HG02571 (cell line): ENCODE data around the gene MT4.
A peak's percentile ranks its signal among the peaks of the same experiment; 100 is the strongest.
"Not testable (repeated sequence)": the region's sequence is repeated elsewhere in the genome, so short reads cannot be mapped to it uniquely, and the experiment has no call there.

Experiments
- ATAC-seq: cut with Tn5 transposase; IDR thresholded peaks from one replicate; pipeline ENCODE4 v1.9.1; 2021; ENCODE audit warnings: mild to moderate bottlenecking, moderate library complexity; ENCODE audit not compliant: unreplicated experiment

The MT4 gene

DNA sequence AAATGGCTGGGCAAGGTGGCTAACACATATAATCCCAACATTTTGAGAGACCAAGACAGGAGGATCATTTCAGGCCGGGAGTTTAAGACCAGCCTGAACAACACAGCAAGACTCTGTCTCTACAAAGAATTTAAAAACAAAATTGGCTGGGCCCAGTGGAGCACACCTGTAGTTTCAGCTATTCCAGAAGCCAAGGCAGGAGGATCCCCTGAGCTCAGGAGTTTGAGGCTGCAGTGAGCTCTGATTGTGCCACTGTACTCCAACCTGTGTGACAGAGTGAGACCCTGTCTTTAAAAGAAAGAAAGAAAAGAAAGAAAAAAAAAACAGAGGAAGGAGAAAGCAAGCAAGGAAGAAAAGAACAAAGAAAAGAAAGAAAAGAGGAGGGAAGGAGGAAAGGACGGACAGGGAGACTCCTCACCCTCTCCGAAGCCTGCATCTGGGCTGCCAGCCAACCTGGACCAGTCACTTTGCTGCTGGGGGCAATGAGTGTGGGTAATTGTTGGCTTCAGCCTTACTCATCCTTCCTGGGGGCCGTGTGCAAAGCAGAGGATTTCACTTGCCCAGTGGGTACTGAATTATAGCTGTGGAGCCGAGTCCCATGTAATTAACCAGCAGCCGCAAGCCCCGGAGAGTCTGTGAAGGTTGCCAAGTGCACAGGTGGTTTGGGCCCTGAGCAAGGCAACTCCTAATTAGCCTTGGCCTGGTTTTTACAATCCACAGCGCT lies 6.7 kb upstream of the MT4 start:
- ATAC-seq, result no peak

GRCh38 chr16:56559109-56559508 lies 5.8 kb upstream of the MT4 start:
- ATAC-seq, result no peak

DNA sequence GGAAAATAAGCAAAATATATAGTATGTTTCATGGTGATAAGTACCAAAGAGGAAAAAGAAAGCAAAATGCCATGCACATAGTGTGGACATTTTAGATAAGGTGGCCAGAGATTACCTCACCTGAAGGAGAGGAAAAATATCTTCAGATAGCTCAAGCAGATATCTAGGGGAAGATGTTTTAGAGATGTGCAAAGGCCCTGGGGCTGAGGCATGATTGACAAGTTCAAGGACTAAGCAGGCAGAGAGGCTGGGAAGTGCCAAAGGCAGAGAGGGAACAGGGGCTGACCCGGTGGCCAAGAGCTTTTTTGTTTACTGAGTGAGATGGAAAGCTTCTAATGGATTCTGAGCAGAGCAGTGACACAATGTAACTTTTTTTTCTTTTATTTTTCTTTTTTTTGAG lies 4.4 kb upstream of the MT4 start:
- ATAC-seq, result no peak

DNA sequence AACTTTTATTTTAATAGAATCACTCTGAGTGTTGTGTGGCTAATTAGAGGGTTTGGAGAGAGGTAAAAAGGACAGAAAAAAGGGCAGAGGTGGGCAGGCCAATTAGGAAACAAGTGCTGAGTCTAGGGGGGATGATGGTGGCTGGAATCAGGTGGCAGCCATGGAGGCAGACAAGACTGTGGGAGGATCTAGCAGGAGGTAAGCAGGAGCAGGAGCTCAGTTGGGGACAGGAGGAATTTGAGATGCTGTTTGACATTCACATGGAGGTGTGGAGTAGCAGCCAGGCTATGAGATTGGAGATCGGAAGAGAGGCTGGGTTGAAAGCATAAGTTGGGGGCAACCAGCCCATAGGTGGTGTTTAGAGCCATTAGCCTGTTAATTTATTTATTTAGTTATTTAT lies 3.7 kb upstream of the MT4 start:
- no peak for ATAC-seq

DNA sequence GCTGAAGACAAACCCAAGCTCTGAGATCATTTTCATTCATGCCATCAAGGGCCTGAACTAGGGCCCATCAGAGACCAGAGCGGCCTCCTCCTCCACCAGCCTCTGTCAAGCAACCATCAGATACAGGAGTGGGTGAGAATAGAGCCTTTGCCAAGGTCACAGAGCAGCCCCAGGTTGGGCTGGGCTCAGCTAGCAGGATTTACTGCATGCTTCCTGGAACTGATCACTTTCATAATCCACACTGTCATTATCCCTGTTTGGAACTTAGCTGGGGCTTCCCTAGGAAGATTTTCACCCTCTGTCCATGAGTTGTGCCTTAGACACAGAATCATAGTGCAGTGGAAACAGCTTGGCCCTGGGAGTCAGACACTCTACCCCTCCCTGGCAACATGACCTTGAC lies 5.1 kb downstream of the MT4 start:
- ATAC-seq, result no peak

DNA sequence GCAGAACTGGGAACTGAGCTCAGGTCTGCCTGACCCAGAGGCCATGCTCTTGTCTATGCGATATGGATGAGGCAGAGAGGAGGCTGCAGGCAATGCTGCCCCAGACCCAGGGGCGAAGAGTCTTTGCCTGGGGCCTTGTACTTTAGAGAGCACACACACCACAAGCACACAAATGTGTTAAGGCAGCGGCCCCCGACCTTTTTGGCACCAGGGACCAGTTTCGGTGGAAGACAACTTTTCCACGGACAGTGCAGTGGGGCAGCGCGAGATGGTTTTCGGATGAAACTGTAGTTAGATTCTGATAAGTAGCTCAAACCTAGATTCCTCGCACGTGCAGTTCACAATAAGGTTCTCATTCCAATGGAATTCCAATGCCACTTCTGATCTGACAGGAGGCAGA lies 6.7 kb downstream of the MT4 start:
- ATAC-seq, result no peak

DNA sequence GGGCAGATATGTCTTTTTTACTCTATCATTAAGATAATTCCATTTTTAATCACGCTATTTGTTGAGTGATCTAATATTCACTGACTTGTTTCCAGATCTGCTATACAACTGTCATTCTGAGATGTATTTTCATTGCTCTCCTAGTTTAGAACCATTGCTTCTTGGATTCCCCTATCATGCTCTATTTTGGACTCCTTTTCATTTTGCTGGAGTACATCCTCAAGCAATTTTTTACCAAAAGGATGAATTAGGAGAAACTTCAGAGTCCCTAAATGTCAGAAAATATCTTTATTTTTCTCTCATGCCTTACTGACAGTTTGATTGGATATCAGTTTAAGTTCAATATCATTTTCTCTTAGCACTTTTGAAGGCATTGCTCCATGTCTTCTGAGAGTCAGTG lies 9.8 kb downstream of the MT4 start:
- ATAC-seq, result no peak

GRCh38 chr16:56576585-56577299 lies 11.9 kb downstream of the MT4 start:
- peak; percentile 72 for ATAC-seq

- no peak for ATAC-seq
Measured at GRCh38 chr16:56577300-56577625, 12.4 kb downstream of the MT4 start.

DNA sequence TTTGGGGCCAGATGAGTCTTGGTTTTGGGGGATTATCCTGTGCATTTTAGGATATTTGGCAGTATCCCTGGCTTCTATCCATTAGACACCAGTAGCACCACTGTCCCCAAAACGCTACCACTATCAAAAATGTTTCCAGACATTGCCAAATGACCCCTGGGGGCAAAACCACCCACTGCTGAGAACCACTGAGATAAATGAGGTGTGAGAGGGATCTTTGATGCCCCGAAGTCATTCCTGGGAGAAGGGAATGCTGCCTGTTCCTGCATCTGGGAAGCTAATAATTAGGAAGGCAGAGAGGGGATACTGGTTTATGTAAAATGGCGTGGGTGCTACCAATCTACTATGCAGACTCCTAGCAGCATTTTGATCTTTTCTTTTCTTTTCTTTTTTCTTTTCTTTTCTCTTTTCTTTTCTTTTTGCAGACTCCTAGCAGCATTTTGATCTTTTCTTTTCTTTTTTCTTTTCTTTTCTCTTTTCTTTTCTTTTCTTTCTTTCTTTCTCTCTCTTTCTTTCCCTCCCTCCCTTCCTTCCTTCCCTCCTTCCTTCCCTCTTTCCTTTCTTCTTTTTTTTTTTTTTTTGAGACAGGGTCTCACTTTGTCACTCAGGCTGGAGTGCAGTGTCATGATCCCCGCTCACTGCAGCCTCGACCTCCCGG lies 15.6 kb downstream of the MT4 start:
- no peak for ATAC-seq

- not testable (repeated sequence) for ATAC-seq
Measured at GRCh38 chr16:56582911-56583310, 18.0 kb downstream of the MT4 start.

DNA sequence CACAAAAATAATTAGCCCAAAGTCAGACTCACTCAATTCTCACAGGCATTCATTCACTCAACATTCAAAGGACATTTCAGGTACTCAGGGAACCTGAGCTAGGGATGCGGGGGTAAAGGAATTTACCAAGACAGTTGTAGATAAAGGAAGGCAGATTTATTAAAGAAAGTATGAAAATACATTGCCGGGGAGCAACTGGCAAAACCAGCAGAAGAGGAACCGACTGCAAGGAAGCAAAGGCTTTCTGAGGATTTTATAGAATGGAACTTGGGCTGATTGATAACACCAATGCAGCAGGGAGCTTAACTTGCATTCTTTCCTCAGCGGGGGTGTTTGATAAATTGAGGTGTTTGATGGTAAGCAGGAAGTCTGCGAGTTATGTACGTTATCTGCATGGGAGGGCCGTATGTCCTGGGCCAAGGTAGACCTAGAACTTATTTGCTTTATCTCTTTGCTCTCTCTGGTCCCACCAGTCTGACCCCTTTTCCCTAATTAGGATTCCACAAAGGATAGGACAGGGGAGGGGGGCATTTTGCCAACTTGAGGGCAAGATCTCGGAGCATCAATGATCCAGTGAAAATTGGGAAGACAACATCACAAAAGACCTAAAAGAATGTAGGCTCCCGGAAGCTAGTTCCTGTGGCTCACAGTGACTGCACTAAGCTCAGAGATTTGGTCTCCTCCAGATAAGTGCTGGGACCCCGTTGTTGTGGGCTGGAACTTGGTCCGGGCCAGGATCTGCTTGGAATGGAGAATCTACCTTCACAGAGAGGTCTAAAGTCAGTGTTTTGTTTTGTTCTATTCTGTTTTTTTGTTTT lies 18.7 kb downstream of the MT4 start:
- ATAC-seq, result no peak

DNA sequence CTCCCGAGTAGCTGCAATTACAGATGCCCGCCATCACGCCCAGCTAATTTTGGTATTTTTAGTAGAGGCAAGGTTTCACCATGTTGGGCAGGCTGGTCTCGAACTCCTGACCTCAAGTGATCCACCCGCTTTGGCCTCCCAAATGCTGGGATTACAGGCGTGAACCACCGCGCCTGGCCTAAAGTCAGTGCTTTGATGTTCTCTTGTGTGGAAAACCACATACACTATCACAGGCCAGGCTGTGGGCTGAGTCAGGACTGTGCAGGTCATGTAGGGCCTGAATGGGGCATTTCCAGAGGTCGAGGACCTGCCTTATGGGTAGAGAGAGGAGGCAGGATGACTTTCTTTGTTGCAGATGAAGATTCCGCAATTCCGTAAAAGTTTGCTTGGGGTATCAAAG lies 19.4 kb downstream of the MT4 start:
- no peak for ATAC-seq

DNA sequence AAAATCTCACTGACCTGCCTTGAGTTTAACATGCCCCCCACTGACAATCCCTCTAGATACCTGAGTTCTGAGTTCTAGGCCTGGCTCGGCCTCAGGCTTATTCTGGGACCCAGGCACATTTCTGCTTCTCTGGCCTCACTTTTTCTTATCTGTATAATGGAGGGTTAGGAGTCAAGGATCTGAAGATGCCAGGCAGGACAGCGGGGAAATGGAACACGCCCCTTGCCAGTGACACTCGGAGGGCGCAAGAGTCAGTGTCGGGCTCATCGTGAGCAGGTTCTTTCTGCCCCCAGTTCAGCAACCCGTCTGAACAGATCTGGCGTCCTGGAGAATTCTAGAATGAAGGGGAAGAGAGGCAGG lies 23.9 kb downstream of the MT4 start:
- no peak for ATAC-seq

- ATAC-seq, result no peak
Measured at GRCh38 chr16:56589141-56590039, 24.5 kb downstream of the MT4 start, which contains the start of gene MT3. MT3 (plus strand) TSS chr16:56589528; CDS start chr16:56589591, 63 bp downstream.

DNA sequence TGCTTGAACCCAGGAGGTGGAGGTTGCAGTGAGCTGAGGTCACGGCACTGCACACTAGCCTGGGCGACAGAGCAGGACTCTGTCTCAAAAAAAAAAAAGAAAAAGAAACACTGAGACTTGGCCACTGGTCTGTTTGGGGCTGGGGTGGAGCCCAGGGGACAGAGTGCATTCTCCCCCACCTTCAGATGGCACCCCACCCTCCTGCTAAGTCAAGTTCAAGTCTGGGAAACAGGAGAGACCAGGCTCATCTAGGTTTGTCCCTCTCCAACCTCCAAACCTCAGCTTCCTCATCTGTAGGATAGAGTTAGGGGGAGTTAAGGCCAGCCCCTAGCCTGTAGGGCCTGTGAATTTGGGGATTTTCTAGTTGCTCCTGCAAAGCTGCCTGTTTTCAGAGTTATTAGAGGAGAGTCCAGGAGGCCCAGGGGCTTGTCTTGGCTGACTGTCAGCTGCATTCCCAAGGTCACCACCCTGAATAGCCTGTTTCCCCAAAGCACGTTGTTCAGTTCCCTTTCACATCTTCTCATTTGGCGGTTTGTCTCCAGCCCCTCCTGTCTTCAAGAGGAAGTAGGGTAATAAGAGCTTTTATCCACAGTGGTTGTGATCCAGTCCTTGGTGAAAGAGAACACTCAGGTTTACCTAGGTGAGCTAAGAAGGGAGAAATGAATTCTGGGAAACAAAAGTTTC lies 26.6 kb downstream of the MT4 start:
- no peak for ATAC-seq

GRCh38 chr16:56593573-56594291 lies 28.9 kb downstream of the MT4 start:
- no peak for ATAC-seq

GRCh38 chr16:56594292-56594619 lies 29.4 kb downstream of the MT4 start:
- no peak for ATAC-seq

- ATAC-seq, result no peak
Measured at GRCh38 chr16:56600398-56600999, 35.6 kb downstream of the MT4 start.
